Adipose tissue (tissue), 3 donors: ENCODE measurements around the gene MICAL3. TPM values are rescaled to one million over a fixed set of nuclear protein-coding genes. Genes with fewer than 3 reads are reported as not detected.

ENCODE experiments used
- H3K27ac ChIP-seq: one replicate; pipeline ENCODE4 v1.5.1; 2013; ENCODE audit warnings: low read depth, low read length
- WGBS, 3 donors: extraction: QIAGEN DNeasy Blood & Tissue Kit; methylation state at CpG; one replicate each; pipeline ENCODE4 v1.1.7; 2013; 5-methylcytosine and 5-hydroxymethylcytosine counted together
- polyA plus RNA-seq, 3 donors: library from polyadenylated mRNA; stranded (reverse); fragments of 200-250 nt; gene quantifications; one replicate each; pipeline ENCODE4 v1.2.3, GENCODE V29; 2013
- donor health status: healthy with polysubstance abuse.
- donor health status: Bipolar disorder and iron deficiency.
- donor health status: healthy.

Gene MICAL3
- polyA plus RNA-seq, 3 donors, result 7.9 to 12.1 (median 11.7) TPM

DNA sequence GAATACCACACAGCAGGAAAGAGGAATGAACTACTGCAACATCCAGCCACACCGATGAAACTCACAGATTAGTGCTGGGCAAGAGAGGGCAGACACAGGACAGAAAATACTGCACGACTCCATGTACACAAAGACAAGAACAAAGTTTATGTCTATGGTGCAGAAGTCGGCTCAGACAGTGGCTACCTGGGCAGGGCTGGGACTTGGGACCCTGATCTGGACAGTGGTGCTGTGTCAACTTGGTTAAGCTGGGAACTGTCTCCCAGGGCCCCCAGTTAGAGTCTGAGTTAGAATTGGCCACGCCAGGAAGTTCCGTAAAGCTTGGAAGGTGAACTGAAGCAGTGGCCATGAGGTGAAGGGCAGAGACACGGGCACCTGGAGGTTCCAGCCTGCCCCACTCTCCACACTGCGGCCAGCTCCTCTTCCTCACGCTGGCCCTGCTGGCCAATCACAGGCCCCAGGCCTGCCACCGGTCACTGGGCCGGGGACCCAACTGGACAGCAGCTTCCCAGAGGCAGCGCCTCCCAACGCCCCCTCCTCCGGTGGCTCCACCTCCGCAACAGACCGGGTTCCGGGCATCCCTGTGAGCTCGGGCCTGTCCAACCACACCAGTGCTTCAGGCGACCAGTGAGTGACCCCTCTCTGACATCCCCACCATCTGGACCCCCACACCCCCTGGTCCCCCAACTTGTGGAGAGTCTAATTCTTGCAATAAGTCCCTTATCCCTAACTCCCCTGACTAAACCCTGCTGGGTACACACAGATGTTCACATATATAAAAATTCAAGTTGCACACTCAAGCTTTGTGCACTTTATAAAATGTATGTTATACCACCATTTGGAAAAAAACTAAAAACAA is 93.7 kb downstream of the MICAL3 start:
- no peak overlapping the region for H3K27ac ChIP-seq
- WGBS, 3 donors, result 89 to 95% (median 93%) methylated on average over 17 to 18 of the region's 18 CpGs

DNA sequence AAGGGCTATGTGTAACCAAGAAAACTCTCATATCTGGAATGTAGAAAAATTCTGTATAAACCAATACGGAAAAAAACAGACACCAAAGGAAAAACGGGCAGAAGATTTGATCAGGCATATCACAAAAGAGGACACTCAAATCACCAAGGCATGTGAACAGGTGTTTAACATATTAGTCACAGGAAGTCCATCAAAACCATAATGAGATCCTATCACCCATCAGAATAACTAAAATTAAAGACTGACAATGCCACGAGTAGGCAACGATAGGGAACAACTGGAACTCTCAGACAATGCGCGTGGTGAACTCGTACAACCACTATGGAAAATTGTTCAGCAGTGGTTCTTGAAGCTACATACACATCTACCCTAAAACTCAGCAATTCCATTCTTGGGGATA is 94.5 kb downstream of the MICAL3 start:
- H3K27ac ChIP-seq, result no peak overlapping the region
- WGBS, 3 donors, result 72 to 94% (median 85%) methylated on average over 7 of the region's 7 CpGs

DNA sequence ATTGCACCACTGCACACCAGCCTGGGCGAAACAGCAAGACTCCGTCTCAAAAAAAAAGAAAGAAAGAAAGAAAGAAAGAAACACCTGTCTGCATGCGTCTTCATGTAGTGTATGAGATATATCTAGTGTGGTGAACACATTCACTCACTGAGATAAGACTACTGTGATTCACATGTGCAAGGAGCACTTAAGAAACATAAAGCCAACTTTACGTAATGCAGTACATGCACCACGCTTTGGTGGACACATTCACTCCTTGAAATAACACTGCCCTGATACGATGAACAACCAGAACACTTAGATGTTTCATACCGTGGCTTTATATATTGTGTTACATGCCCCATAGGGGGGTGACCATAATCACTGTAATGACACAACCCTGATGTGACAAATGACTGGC is 96.0 kb downstream of the MICAL3 start:
- 95 to 98% (median 96%) methylated on average over 7 of the region's 7 CpGs for WGBS, 3 donors
- H3K27ac ChIP-seq, result no peak overlapping the region

DNA sequence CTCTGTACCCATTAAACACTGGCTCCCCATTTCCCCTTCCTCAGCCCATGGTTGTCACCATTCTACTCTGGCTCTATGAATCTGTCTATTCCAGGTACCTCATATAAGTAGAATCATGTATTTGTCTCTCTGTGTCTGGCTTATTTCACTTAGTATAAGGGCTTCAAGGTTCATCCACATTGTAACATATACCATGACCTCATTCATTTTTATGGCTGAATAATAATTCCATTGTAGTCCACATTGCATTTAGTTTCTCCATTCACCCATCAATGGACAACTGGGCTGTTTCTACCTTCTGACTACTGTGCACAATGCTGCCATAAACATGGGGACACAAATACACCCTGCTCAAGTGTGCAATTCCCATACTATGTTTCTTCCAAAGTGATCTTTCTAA is 97.3 kb downstream of the MICAL3 start:
- H3K27ac ChIP-seq, result no peak overlapping the region

DNA sequence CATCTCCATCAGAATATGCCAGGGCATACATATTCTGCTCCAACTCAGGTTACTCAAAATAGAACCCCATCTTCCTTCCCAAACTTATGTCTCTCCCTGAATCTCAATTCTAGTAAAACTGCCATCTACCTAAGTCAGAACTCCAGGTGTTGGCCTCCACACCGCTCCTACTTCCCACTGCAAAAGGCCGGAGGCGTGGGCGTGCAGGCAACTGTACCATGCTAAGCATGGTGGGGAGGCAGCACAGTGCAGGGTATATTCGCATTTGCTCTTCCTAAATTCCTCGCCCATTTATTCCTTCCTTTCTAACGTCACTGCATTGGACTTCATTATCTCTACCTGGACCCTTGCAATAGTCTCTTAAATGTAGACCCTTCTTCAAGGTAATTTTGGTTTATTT is 97.8 kb downstream of the MICAL3 start:
- WGBS, 3 donors, result 96 to 98% (median 97%) methylated on average over 7 of the region's 7 CpGs
- no peak overlapping the region for H3K27ac ChIP-seq

DNA sequence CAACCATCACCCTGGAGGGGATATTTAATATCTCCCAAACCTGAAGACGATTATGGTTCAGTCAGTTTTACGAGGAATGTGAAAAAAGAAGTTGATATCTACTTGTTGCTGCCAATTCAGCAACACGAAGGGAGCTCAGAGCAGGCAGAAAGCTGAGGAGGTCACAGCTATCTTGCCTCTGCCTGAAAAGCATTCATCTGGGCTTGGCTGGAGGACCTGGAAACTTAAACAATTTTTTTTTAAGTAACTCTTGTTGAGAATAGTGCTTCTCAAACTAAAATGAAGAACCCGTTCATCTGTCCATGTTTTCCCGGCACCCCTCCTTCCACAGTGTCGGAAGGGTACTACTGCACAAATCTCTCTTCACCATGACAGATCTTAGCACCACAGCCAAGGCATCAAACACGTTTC is 98.9 kb downstream of the MICAL3 start:
- WGBS, 3 donors, result 53 to 69% (median 56%) methylated on average over 7 of the region's 7 CpGs
- H3K27ac ChIP-seq, result no peak overlapping the region

DNA sequence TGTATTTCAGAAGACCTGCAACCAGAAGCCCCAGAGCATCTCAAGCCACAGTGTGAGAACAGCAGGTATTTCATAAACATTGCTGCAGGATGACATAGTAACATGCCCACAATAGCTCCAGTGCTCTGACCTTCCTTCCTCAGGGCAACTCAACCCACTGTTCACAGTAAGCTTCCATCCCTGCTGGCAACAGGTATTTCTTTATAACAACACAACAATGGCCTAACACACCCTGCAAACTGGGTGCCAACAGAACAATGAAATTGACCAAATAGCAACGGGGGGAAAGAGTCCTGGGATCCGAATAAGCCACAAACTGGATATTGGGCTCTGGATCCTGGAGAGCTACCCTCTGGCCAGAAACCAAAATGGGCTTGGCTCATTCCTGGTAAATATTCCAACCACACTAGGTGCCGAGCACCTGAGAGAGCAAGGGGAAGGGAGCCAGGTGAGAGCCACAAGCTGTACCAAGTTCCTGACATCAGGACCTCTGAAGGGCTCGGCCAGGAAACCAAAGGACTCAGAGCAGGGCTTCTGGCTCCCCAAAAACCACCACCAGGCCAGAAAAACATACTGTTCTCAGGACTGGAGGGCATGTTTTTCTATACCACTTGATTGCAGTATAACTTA is 99.5 kb downstream of the MICAL3 start:
- no peak overlapping the region for H3K27ac ChIP-seq
- WGBS, 3 donors, result 50 to 81% (median 72%) methylated on average over 4 of the region's 4 CpGs

DNA sequence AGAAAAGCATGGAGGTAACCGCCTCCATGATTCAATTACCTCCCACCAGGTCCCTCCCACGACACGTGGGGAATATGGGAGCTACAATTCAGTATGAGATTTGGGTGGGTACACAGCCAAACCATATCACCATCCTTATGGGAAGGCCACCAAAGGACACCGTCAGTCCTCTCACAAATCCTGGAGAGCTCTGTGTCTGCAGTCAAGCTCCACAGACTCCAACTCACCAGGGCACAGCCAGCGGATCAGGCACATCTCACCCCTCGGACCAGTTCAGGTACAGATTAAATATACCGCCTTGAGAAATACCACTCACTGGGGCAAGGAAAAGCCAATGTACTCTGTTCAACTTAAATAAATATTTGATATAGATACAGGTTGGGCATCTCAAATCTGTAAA is 100.3 kb downstream of the MICAL3 start:
- 80 to 92% (median 87%) methylated on average over 7 of the region's 7 CpGs for WGBS, 3 donors
- no peak overlapping the region for H3K27ac ChIP-seq

DNA sequence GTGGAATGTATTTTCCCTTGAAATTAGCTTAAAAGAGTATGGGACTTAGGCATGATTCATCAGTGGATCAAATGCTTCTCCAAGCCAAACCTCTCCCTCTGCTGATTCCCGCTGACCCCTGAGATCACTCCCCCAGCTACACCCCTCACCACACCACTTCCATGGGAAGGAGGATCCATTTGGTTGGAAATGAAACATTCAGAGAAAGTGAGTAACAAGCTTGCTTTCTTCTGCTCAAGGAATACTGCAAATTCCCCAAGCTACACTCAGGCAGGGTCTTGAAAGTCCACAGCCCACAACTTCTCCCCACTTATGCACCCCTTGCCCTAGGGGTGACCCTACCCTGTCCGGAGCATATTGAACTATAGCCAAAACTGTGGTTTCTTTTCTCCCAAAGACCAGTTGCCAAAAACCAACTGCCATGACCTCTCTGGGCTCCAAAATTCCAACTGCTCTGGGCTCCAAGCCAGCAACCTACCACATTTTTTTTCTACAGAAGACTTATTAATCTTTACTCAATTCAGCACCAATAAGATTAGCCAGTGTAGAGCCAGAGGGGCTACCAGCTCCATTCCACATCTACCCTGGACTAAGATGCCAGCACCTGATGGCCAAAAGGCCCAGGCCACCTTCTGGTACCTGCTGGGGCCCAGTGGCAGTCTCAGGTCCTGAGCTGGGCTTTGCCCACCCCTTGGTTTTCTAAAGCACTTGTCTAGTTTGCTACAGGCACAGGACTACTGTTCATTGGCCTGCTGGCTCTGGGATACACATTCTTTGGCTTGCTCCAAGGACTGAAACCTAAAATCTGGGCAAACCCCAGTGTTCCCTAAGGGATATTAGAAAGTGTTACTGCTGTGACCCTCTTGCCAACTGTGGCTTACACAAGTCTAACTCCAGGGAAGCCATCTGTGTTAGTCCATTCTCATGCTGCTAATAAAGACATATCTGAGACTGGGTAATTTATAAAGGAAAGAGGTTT is 101.1 kb downstream of the MICAL3 start:
- no peak overlapping the region for H3K27ac ChIP-seq
- 20 to 47% (median 43%) methylated on average over 2 of the region's 2 CpGs for WGBS, 3 donors

DNA sequence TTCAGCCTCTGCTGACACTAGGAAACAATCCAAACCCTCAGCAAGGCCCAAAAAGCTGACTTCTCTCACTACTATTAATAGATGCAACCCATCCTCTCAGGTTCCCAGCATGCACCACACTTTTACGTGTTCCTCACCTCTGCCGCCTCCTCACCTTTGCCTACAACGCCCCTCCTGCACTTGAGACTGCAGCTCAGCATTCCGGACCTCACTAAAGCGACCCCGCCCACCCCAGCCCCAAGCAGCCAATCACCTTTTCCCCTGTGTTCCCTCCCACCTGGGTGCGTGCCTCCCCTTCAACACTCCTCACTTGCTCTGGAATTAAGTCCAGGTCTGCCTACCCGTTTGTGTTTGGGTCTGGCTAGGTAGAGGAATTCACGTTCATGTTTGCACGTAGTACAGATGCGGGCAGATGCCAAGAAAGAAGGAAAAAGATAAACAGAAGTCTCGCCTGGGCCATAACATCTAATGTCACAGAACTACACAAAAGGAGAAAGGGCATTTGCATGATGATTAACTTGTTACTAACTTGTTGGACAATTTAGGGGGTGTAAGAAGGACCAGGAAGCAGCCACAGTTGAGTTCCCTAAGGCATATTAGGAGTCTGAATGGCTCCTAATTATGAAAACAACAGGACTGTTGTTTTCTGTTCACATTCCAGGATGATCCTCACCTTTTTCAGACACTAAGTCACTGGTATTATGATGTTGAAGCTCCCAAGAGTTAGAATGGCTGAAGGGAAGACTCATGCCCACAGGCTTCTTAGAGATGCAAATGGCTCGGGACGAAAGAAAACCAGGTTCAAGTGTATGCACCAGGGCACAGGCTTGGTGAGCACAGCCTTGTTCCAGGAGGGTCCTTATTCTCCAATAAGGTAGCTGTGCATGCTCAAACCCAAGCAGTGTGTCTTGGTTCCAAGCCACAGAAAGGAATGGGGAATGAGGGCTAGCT is 102.2 kb downstream of the MICAL3 start:
- no peak overlapping the region for H3K27ac ChIP-seq
- 70 to 81% (median 79%) methylated on average over 14 of the region's 14 CpGs for WGBS, 3 donors

DNA sequence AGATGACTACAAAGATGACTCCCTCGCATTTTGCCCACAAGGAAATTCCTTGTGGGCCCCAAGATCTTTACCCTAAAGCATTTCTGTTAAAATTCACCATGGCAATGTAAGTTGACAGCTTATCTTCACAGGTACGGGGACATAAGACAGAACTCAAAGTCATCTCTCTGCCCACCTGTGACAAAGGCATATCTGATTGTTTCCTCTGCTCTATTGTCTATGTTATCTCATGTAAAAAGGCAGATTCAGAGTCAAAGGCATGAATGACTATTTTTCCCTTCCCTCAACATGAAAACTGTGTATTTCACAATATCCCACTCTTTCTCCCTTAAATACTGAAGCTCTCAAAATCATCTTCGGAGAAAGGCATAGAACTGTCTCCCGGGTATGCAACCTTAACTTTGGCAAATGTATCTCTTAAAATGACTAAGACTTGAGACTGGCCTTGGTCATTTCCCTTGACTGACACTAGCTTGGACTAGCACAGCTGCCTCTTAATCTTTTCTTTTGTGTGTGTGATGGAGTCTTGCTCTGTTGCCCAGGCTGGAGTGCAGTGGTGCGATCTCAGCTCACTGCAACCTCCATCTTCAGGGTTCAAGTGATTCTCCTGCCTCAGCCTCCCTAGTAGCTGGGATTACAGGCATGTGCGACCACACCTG is 103.2 kb downstream of the MICAL3 start:
- no peak overlapping the region for H3K27ac ChIP-seq
- WGBS, 3 donors, result 85 to 91% (median 90%) methylated on average over 6 of the region's 6 CpGs

DNA sequence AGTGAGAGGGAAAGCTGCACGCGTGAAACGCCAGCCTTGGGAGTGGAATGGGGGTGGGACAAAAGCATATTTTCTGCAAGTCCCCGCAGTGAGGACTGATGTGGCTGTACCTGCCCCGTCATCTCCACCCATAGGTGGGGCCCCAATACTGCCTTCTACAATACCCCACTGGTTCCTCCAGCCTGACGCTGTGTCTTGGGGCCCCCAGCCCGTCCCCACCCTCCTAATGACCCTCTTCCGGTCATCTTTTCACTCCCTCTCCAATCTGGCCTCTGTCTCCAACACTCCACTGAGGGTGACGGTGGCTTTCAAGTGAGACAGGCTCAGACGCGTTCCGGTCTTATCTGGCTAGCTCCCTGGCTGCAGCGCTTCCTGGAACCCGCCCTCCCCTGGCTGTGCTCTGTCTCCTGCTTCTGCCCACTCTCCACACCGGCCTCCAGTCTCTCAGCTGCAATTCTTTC is 104.2 kb downstream of the MICAL3 start:
- WGBS, 3 donors, result 21 to 52% (median 29%) methylated on average over 15 of the region's 15 CpGs
- no peak overlapping the region for H3K27ac ChIP-seq

DNA sequence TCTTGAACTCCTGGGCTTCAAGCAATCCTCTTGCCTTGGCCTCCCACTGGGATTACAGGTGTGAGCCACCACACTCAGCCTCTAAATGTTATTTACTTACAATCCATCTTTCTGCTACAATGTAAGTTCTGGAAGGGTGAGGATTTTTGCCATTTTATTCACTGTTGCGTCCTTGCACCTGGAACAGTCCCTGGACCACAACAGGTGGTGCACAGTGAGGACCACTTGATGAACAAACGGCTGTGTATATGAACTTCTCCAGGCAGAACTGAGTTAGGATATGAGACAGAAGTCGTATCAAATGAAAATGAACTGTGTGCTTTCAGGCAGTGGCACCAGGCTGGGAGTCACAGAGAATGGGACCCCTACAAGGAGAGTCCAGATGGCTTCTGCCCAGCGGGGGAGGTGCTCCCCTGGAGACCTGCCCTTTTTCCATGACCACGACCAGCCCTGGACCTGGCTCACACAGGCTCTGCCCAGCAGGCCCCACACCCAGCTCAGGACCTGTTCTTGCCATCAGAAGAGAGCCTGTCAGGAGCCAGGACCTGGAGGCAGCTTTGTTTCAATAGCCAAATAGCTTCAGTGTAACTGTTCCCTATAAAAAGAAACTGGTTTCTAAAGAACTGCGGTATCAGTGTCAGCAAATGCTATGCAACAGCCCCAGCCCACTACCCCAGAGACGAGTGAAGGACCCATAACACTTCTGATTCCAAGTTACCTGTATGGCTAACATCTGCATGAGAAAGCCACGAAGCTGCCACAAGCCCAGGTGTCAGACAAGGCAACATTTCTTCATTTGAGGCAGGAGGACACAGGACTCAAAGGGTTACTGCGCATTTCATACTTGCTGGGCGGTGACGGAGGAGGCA is 104.9 kb downstream of the MICAL3 start:
- 75 to 84% (median 80%) methylated on average over 11 of the region's 11 CpGs for WGBS, 3 donors
- no peak overlapping the region for H3K27ac ChIP-seq

DNA sequence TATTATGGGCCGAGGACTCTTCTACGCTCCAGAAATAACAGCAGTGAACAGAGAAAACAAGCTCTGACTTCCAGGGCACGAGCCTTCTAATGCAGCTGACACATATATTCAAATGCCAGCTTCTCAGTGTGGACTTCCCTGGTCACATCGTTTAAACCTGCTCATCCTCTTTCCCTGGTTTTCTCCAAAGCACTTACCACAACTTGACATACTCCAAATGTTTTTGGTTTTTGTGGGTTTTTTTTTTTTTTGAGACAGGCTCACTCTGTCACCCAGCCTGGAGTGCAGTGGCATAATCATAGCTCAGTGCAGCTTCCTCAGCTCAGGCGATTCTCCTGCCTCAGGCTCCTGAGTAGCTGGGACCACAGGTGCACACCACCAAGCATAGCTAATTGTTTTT is 105.5 kb downstream of the MICAL3 start:
- no peak overlapping the region for H3K27ac ChIP-seq
- 85 to 91% (median 89%) methylated on average over 5 of the region's 5 CpGs for WGBS, 3 donors

DNA sequence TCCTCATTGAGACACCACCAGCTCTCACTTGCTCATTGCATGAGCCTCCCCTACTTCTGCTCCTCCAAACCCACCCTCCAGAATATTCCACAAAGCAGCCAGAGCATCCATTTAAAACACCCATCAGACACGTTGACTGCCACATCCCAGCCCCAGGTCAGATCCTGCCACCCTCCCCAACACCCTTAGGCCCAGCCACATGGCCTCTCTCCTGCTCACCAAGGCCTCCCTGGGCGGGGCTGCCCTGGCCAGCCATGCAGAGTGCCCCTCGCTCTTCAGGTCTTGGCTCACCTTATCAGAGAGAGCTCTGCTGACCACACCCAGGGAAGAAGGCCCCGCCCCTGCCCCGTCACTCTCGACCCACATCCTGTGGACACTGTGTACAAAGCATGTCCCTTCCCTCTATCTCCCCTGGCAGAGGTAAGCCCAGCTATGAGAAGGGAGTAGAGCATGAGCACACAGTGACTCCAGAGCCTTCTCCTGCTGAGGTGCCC is 106.8 kb downstream of the MICAL3 start:
- no peak overlapping the region for H3K27ac ChIP-seq
- WGBS, 3 donors, result 81 to 86% (median 83%) methylated on average over 6 of the region's 6 CpGs

DNA sequence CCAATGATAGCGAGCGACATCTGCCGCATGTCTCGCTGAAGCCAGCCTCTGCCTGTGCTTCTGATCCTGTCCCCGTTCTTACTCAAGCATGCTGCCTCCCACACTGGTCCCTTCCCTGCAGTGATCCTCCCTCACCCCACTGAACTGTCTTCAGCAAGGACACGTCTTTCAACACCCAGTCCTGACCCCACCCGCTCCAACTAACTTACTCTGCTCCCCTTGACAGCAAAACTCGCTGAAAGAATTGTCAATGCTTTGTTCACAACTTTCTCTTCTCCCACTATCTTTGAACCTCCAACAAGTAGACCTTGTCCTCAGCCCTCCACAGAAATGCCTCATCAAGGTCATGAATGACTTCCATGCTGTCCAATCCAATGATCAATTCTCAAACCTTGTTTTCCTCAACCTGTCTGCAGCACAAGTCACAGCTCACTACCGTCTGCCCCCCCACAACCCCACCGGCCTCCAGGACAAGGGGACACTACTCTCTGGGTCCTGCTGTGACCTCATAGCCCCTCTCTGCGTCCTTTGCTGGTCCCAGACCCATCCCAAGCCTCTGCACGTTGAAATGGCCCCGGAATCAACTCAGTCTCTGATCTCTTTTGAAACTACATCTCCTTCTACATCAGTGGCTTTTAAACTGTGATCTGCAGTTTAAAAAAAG is 108.0 kb downstream of the MICAL3 start:
- 78 to 82% (median 81%) methylated on average over 13 of the region's 13 CpGs for WGBS, 3 donors
- no peak overlapping the region for H3K27ac ChIP-seq
